CD14-positive monocyte (primary cell): Measurements from ENCODE around the gene DYNC2LI1. TPM values are rescaled to one million over a fixed set of nuclear protein-coding genes. Genes with fewer than 3 reads are reported as not detected.

Source experiments
- DNase-seq, 3 donors: peaks; one replicate each; pipeline ENCODE4 v3.0.0-alpha.2; 2011 to 2022
- H2AFZ ChIP-seq: 2 replicates; pipeline ENCODE4 v1.6.0; 2012; ENCODE audit warnings: mild to moderate bottlenecking, low read depth, low read length, inconsistent platforms; ENCODE audit not compliant: insufficient read depth, poor library complexity, severe bottlenecking
- H3K27ac ChIP-seq, 2 donors: 1 replicate in 1 of 2; 2 replicates in 1 of 2; pipeline ENCODE4 v1.5.1; 2012 to 2013; ENCODE audit warnings: low read length in 2 of 2, control low read depth in 1 of 2, inconsistent platforms in 1 of 2, low read depth in 1 of 2, mild to moderate bottlenecking in 1 of 2
- H3K27me3 ChIP-seq, 2 donors: one replicate each; pipeline versions ENCODE4 v1.6.0 to v1.6.1; 2011 to 2013; ENCODE audit warnings: low read length in 2 of 2; ENCODE audit not compliant: control insufficient read depth in 2 of 2, insufficient read depth in 2 of 2
- H3K36me3 ChIP-seq, 2 donors: replicated peaks in 1 of 2; 1 replicate in 1 of 2; 2 replicates in 1 of 2; pipeline versions ENCODE4 v1.5.1 to v1.6.1; 2012 to 2013; ENCODE audit warnings: low read length in 2 of 2, control low read depth in 1 of 2, inconsistent platforms in 1 of 2, mild to moderate bottlenecking in 1 of 2; ENCODE audit not compliant: insufficient read depth in 2 of 2, control insufficient read depth in 1 of 2
- H3K4me1 ChIP-seq, 2 donors: 1 replicate in 1 of 2; 2 replicates in 1 of 2; pipeline versions ENCODE4 v1.5.1 to v1.6.1; 2012 to 2013; ENCODE audit warnings: low read length in 2 of 2, control low read depth in 1 of 2, inconsistent platforms in 1 of 2, mild to moderate bottlenecking in 1 of 2, moderate library complexity in 1 of 2; ENCODE audit not compliant: insufficient read depth in 2 of 2, control insufficient read depth in 1 of 2
- H3K4me2 ChIP-seq: replicated peaks from 2 replicates; pipeline ENCODE3; 2012; ENCODE audit warnings: low read length, moderate library complexity, mild to moderate bottlenecking; ENCODE audit not compliant: poor library complexity, severe bottlenecking; ENCODE audit errors: extremely low read depth
- H3K4me3 ChIP-seq, 3 experiments: fragments of 200-600 bp in 1 of 3; sonication (generic) in 1 of 3; replicated peaks in 1 of 3; 1 replicate in 2 of 3; 2 replicates in 1 of 3; pipeline ENCODE4 v1.5.1; 2011 to 2013; ENCODE audit warnings: low read length in 3 of 3, mild to moderate bottlenecking in 3 of 3, control low read depth in 2 of 3, low read depth in 2 of 3, inconsistent platforms in 1 of 3, moderate library complexity in 1 of 3
- H3K79me2 ChIP-seq: 2 replicates; pipeline ENCODE4 v1.6.0; 2012; ENCODE audit warnings: mild to moderate bottlenecking, control low read depth, inconsistent platforms, low read length, moderate library complexity; ENCODE audit not compliant: insufficient read depth
- H3K9ac ChIP-seq: 2 replicates; pipeline ENCODE4 v1.6.0; 2017; ENCODE audit warnings: low read length, mild to moderate bottlenecking; ENCODE audit not compliant: insufficient read depth, poor library complexity, severe bottlenecking
- H3K9me3 ChIP-seq, 2 donors: replicated peaks in 1 of 2; 1 replicate in 1 of 2; 2 replicates in 1 of 2; pipeline versions ENCODE4 v1.5.1 to v1.6.1; 2012 to 2013; ENCODE audit warnings: low read length in 2 of 2, control low read depth in 1 of 2; ENCODE audit not compliant: control insufficient read depth in 1 of 2, insufficient read depth in 1 of 2
- H4K20me1 ChIP-seq: 2 replicates; pipeline ENCODE4 v1.6.0; 2012; ENCODE audit warnings: mild to moderate bottlenecking, low read length, control low read depth, moderate library complexity; ENCODE audit not compliant: insufficient read depth
- H3K27ac Mint-ChIP-seq, 7 donors: one replicate each; pipeline ENCODE4 v1.8.0; 2020; ENCODE audit warnings: mild to moderate bottlenecking in 7 of 7, mixed read lengths in 7 of 7, moderate library complexity in 6 of 7, inconsistent platforms in 2 of 7
- H3K27me3 Mint-ChIP-seq, 3 donors: one replicate each; pipeline ENCODE4 v1.8.0; 2021 to 2022; ENCODE audit warnings: low read depth in 3 of 3, mild to moderate bottlenecking in 3 of 3, mixed read lengths in 3 of 3, moderate library complexity in 3 of 3, inconsistent platforms in 1 of 3
- H3K36me3 Mint-ChIP-seq, 2 donors: one replicate each; pipeline ENCODE4 v1.8.0; 2020; ENCODE audit warnings: mixed read lengths in 2 of 2, inconsistent platforms in 1 of 2, mild to moderate bottlenecking in 1 of 2
- H3K4me1 Mint-ChIP-seq: one replicate; pipeline ENCODE4 v1.8.0; 2020; ENCODE audit warnings: mild to moderate bottlenecking, mixed read lengths
- H3K4me3 Mint-ChIP-seq, 2 donors: one replicate each; pipeline ENCODE4 v1.8.0; 2020; ENCODE audit warnings: mild to moderate bottlenecking in 2 of 2, mixed read lengths in 2 of 2, moderate library complexity in 1 of 2
- H3K9me3 Mint-ChIP-seq, 7 donors: one replicate each; pipeline ENCODE4 v1.8.0; 2020 to 2022; ENCODE audit warnings: mixed read lengths in 7 of 7, mild to moderate bottlenecking in 6 of 7, moderate library complexity in 6 of 7, inconsistent platforms in 2 of 7
- CTCF ChIP-seq: fragments of 200-600 bp; IDR thresholded peaks from one replicate; pipeline ENCODE4 v1.8.0; 2022; ENCODE audit warnings: antibody characterized with exemption, mild to moderate bottlenecking
- WGBS: methylation state at CpG from one replicate; pipeline ENCODE4 v1.1.5; 2013; ENCODE audit warnings: missing lambda C conversion rate; ENCODE audit not compliant: insufficient coverage; 5-methylcytosine and 5-hydroxymethylcytosine counted together
- intact Hi-C, 2 donors: fragments of 100-400 bp; cut with micrococcal nuclease; formaldehyde crosslinking; loops; one replicate each; pipeline versions ENCODE4 v1.15.0 to v1.15.1; 2023
- polyA plus RNA-seq, 3 donors: library from polyadenylated mRNA; depleted of rRNA in 1 of 3; unstranded in 2 of 3; stranded (reverse) in 1 of 3; fragments of 300-500 nt in 2 of 3; fragments of >200 nt in 1 of 3; fragmentation: Illumina TruSeq in 2 of 3; gene quantifications; 1 replicate in 2 of 3; 2 replicates in 1 of 3; pipeline ENCODE4 v1.2.3, GENCODE V29; 2012 to 2021

The DYNC2LI1 gene
- polyA plus RNA-seq, 3 donors: 2.5 to 4.4 (median 3.5) TPM

- intact Hi-C loops: no loop called here
- Histone ChIP-seq H3K9me3 (no peaks in the 10 kb centered on the region), H3K27me3 (no peaks in the 10 kb centered on the region), H3K9ac (no peak overlapping the region), H3K4me2 (no peak overlapping the region), H4K20me1 (no peaks in the 10 kb centered on the region), H2AFZ (no peak overlapping the region), H3K4me1 (no peaks in the 10 kb centered on the region), H3K36me3 (no peaks in the 10 kb centered on the region), H3K4me3 (no peak overlapping the region), H3K27ac (no peak overlapping the region), H3K79me2 (no peaks in the 10 kb centered on the region)
- DNase-seq: no peak
- H3K27ac Mint-ChIP-seq: no peak overlapping the region
- peaks cover 12 to 23% (median 15%) of the 10 kb centered on the region in 3 donors for H3K27me3 Mint-ChIP-seq
- no peak for TF ChIP-seq CTCF
- peaks cover 6% of the 10 kb centered on the region for H3K4me1 Mint-ChIP-seq
- 87% methylated on average over 9 of the region's 11 CpGs for WGBS
- no peaks in the 10 kb centered on the region for H3K36me3 Mint-ChIP-seq
- H3K4me3 Mint-ChIP-seq: no peak overlapping the region
- H3K9me3 Mint-ChIP-seq: peaks cover 0 to 2% (median 0%) of the 10 kb centered on the region in 7 donors
These were observed 49.9 kb downstream of the DYNC2LI1 start for GRCh38 chr2:43823751-43824150.

GRCh38 chr2:43824512-43824911 is 50.7 kb downstream of the DYNC2LI1 start:
- no peaks in the 10 kb centered on the region for H3K79me2 ChIP-seq

More at GRCh38 chr2:43824512-43824911, 50.7 kb downstream of the DYNC2LI1 start:
- Mint-ChIP-seq H3K36me3 (no peaks in the 10 kb centered on the region), H3K9me3 (peaks cover 0 to 2% (median 0%) of the 10 kb centered on the region in 7 donors), H3K27ac (no peak overlapping the region), H3K27me3 (peaks cover 12 to 27% (median 18%) of the 10 kb centered on the region in 3 donors), H3K4me3 (no peak overlapping the region), H3K4me1 (peaks cover 2% of the 10 kb centered on the region)
- no peak for DNase-seq
- Histone ChIP-seq H3K9me3 (no peaks in the 10 kb centered on the region), H4K20me1 (no peaks in the 10 kb centered on the region), H3K9ac (no peak overlapping the region), H3K27me3 (peaks cover 0 to 2% of the 10 kb centered on the region in 2 donors), H3K4me2 (no peak overlapping the region), H2AFZ (no peak overlapping the region), H3K27ac (no peak overlapping the region), H3K4me3 (no peak overlapping the region), H3K4me1 (no peaks in the 10 kb centered on the region), H3K36me3 (no peaks in the 10 kb centered on the region)
- no peak for TF ChIP-seq CTCF
- intact Hi-C loops: no loop called here
- WGBS: no CpG with 5 or more reads among the region's 2 CpGs
